HG03565 (cell line): ENCODE measurements around the gene RDH16.
"Not testable (repeated sequence)": the region's sequence is repeated elsewhere in the genome, so short reads cannot be mapped to it uniquely, and the experiment has no call there.

Experiments used
- ATAC-seq: cut with Tn5 transposase; IDR thresholded peaks from one replicate; pipeline ENCODE4 v1.9.1; 2021; ENCODE audit warnings: mild to moderate bottlenecking, moderate library complexity; ENCODE audit not compliant: unreplicated experiment

RDH16 gene

GRCh38 chr12:56954958-56955355, 2.5 kb downstream of the RDH16 start:
- ATAC-seq: no peak

GRCh38 chr12:56954057-56954957, 3.1 kb downstream of the RDH16 start:
- ATAC-seq: no peak

GRCh38 chr12:56953314-56953713, 4.1 kb downstream of the RDH16 start:
- no peak for ATAC-seq

GRCh38 chr12:56951582-56952339, 5.6 kb downstream of the RDH16 start:
- no peak for ATAC-seq

GRCh38 chr12:56948881-56949280, 8.5 kb downstream of the RDH16 start:
- no peak for ATAC-seq

- no peak for ATAC-seq
Measured at GRCh38 chr12:56948457-56948777, 9.0 kb downstream of the RDH16 start.

- no peak for ATAC-seq
Measured at GRCh38 chr12:56947633-56948456, 9.6 kb downstream of the RDH16 start.

GRCh38 chr12:56943878-56944277, 13.5 kb downstream of the RDH16 start:
- ATAC-seq: no peak

GRCh38 chr12:56943374-56943773, 14.0 kb downstream of the RDH16 start:
- ATAC-seq: not testable (repeated sequence)

GRCh38 chr12:56941299-56942017, 15.9 kb downstream of the RDH16 start:
- ATAC-seq: no peak

- ATAC-seq: not testable (repeated sequence)
Measured at GRCh38 chr12:56940942-56941298, 16.5 kb downstream of the RDH16 start.

- no peak for ATAC-seq
Measured at GRCh38 chr12:56935752-56936151, 21.7 kb downstream of the RDH16 start.

GRCh38 chr12:56935157-56935556, 22.3 kb downstream of the RDH16 start:
- ATAC-seq: no peak

- no peak for ATAC-seq
Measured at GRCh38 chr12:56933826-56934625, 23.4 kb downstream of the RDH16 start, which contains the start of gene SDR9C7. Gene SDR9C7, minus strand, starts transcription at chr12:56934408. Its CDS starts 147 bp downstream, at chr12:56934261.

GRCh38 chr12:56932867-56933266, 24.5 kb downstream of the RDH16 start:
- no peak for ATAC-seq

GRCh38 chr12:56932146-56932545, 25.3 kb downstream of the RDH16 start:
- no peak for ATAC-seq

- ATAC-seq: no peak
Measured at GRCh38 chr12:56931474-56931978, 25.9 kb downstream of the RDH16 start.

GRCh38 chr12:56930241-56930640, 27.2 kb downstream of the RDH16 start:
- ATAC-seq: no peak

GRCh38 chr12:56929780-56930179, 27.6 kb downstream of the RDH16 start:
- no peak for ATAC-seq

- ATAC-seq: no peak
Measured at GRCh38 chr12:56928262-56928661, 29.1 kb downstream of the RDH16 start.
